HG03521 (cell line): Measurements from ENCODE around the gene ANKRD17.

Source experiments
- ATAC-seq: cut with Tn5 transposase; IDR thresholded peaks from one replicate; pipeline ENCODE4 v1.9.1; 2021; ENCODE audit warnings: mild to moderate bottlenecking, moderate library complexity; ENCODE audit not compliant: unreplicated experiment

Gene ANKRD17

GRCh38 chr4:73129319-73129718, 129.3 kb downstream of the ANKRD17 start:
- ATAC-seq: no peak

GRCh38 chr4:73127839-73128453, 130.7 kb downstream of the ANKRD17 start:
- ATAC-seq: no peak

GRCh38 chr4:73109493-73109892, 149.1 kb downstream of the ANKRD17 start:
- no peak for ATAC-seq

GRCh38 chr4:73104695-73105094, 153.9 kb downstream of the ANKRD17 start:
- no peak for ATAC-seq

- ATAC-seq: no peak
These were observed 154.6 kb downstream of the ANKRD17 start for GRCh38 chr4:73103799-73104503.

- ATAC-seq: no peak
These were observed 159.5 kb downstream of the ANKRD17 start for GRCh38 chr4:73099143-73099542.

- ATAC-seq: no peak
These were observed 159.9 kb downstream of the ANKRD17 start for GRCh38 chr4:73098713-73099112.

- no peak for ATAC-seq
These were observed 160.6 kb downstream of the ANKRD17 start for GRCh38 chr4:73098016-73098415.

GRCh38 chr4:73092868-73093267, 165.7 kb downstream of the ANKRD17 start:
- ATAC-seq: no peak

- no peak for ATAC-seq
These were observed 167.9 kb downstream of the ANKRD17 start for GRCh38 chr4:73090738-73091137.

GRCh38 chr4:73087871-73088270, 170.7 kb downstream of the ANKRD17 start:
- ATAC-seq: no peak

- ATAC-seq: no peak
These were observed 172.3 kb downstream of the ANKRD17 start for GRCh38 chr4:73086095-73086868.

- no peak for ATAC-seq
These were observed 177.8 kb downstream of the ANKRD17 start for GRCh38 chr4:73080789-73081188.

- no peak for ATAC-seq
These were observed 182.8 kb downstream of the ANKRD17 start for GRCh38 chr4:73075832-73076231.

GRCh38 chr4:73070074-73070390, 188.6 kb downstream of the ANKRD17 start:
- ATAC-seq: peak; percentile 12

GRCh38 chr4:73069338-73070073, 189.1 kb downstream of the ANKRD17 start, which contains the start of gene COX18:
Gene COX18 (minus strand): TSS chr4:73069716. CDS start chr4:73069649, 67 bp downstream.
- peak; percentile 84 for ATAC-seq

- peak; percentile 1 for ATAC-seq
These were observed 189.9 kb downstream of the ANKRD17 start for GRCh38 chr4:73068491-73069337.

- no peak for ATAC-seq
These were observed 190.6 kb downstream of the ANKRD17 start for GRCh38 chr4:73067971-73068394.

- no peak for ATAC-seq
These were observed 191.7 kb downstream of the ANKRD17 start for GRCh38 chr4:73066928-73067327.

- no peak for ATAC-seq
These were observed 192.2 kb downstream of the ANKRD17 start for GRCh38 chr4:73066445-73066844.
